ENCODE measurements around the gene NFASC.
A peak's percentile ranks its signal among the peaks of the same experiment; 100 is the strongest.

NFASC gene

GRCh38 chr1:204979306-204979705, 108.6 kb downstream of the NFASC start:
- Histone ChIP-seq H3K27me3 (no peaks in the 10 kb centered on the region), H3K9me3 (replicated peaks in 1 of 11) (no peaks in the 10 kb centered on the region)

GRCh38 chr1:204979891-204980649, 109.4 kb downstream of the NFASC start:
- Histone ChIP-seq H3K4me1 (peaks cover 14 to 69% (median 56%) of the 10 kb centered on the region in 10 experiments; a peak in 18 of 20 replicates), H3K27me3 (no peaks in the 10 kb centered on the region), H3K4me3 (no peak overlapping the region), H3K9me3 (replicated peaks in 1 of 11) (no peaks in the 10 kb centered on the region), H3K4me2 (no peak overlapping the region), H3K36me3 (no peaks in the 10 kb centered on the region), H4K20me1 (no peaks in the 10 kb centered on the region), H3K9ac (no peak overlapping the region), H3K27ac (no peak overlapping the region)
- TF ChIP-seq Cebpa-rat (IDR thresholded peaks at IDR 0.05): no peak

More at GRCh38 chr1:204979306-204979705, 108.6 kb downstream of the NFASC start:
- H3K4me1 ChIP-seq: peaks cover 14 to 65% (median 57%) of the 10 kb centered on the region in 10 experiments; a peak in 18 of 20 replicates
- H3K4me3 ChIP-seq: no peak overlapping the region
- H3K27ac ChIP-seq: no peak overlapping the region
- H3K9ac ChIP-seq: no peak overlapping the region
- no peaks in the 10 kb centered on the region for H4K20me1 ChIP-seq
- no peak for TF ChIP-seq Cebpa-rat (IDR thresholded peaks at IDR 0.05)
- H3K36me3 ChIP-seq: no peaks in the 10 kb centered on the region
- H3K4me2 ChIP-seq: no peak overlapping the region

GRCh38 chr1:204980840-204981405, 110.3 kb downstream of the NFASC start:
- Histone ChIP-seq H3K4me2 (peak overlapping the region in 3 of 11 experiments; percentile 2 to 80 (median 14); a peak in 4 of 22 replicates), H3K4me1 (peaks cover 10 to 60% (median 48%) of the 10 kb centered on the region in 10 experiments; a peak in 17 of 20 replicates), H4K20me1 (no peaks in the 10 kb centered on the region), H3K27ac (no peak overlapping the region), H3K36me3 (no peaks in the 10 kb centered on the region), H3K9me3 (replicated peaks in 1 of 11) (no peaks in the 10 kb centered on the region), H3K9ac (no peak overlapping the region), H3K4me3 (no peak overlapping the region), H3K27me3 (no peaks in the 10 kb centered on the region)
- TF ChIP-seq Cebpa-rat (IDR thresholded peaks at IDR 0.05): no peak

GRCh38 chr1:204983136-204983535, 112.5 kb downstream of the NFASC start:
- no peaks in the 10 kb centered on the region for H3K9me3 ChIP-seq (replicated peaks in 1 of 11)
- no peaks in the 10 kb centered on the region for H3K27me3 ChIP-seq
- H3K27ac ChIP-seq: peak overlapping the region in 1 of 11 experiments; percentile 38; a peak in 1 of 22 replicates
- no peaks in the 10 kb centered on the region for H3K36me3 ChIP-seq
- H4K20me1 ChIP-seq: no peaks in the 10 kb centered on the region
- peak overlapping the region; percentile 5 to 85 (median 72); a peak in 19 of 22 replicates for H3K4me2 ChIP-seq
- H3K4me1 ChIP-seq: peaks cover 10 to 41% (median 30%) of the 10 kb centered on the region in 10 experiments; a peak in 17 of 20 replicates
- no peak for TF ChIP-seq Cebpa-rat (IDR thresholded peaks at IDR 0.05)
- 0 out of 22 replicates have a peak overlapping the region, but pooled peaks of 1 of the 11 experiments have one; percentile 33 for H3K9ac ChIP-seq
- H3K4me3 ChIP-seq: no peak overlapping the region

- no peak overlapping the region for H3K9ac ChIP-seq
- no peaks in the 10 kb centered on the region for H4K20me1 ChIP-seq
- H3K27ac ChIP-seq: peak overlapping the region in 1 of 11 experiments; percentile 38; a peak in 1 of 22 replicates
- no peak overlapping the region for H3K4me3 ChIP-seq
- no peak for TF ChIP-seq Cebpa-rat (IDR thresholded peaks at IDR 0.05)
- H3K27me3 ChIP-seq: no peaks in the 10 kb centered on the region
- no peaks in the 10 kb centered on the region for H3K9me3 ChIP-seq (replicated peaks in 1 of 11)
- H3K4me1 ChIP-seq: peaks cover 10 to 41% (median 30%) of the 10 kb centered on the region in 10 experiments; a peak in 17 of 20 replicates
- H3K4me2 ChIP-seq: peak overlapping the region in 9 of 11 experiments; percentile 66 to 85 (median 80); a peak in 18 of 22 replicates
- no peaks in the 10 kb centered on the region for H3K36me3 ChIP-seq
Observed at GRCh38 chr1:204983881-204984280, 113.2 kb downstream of the NFASC start.

- H3K4me1 ChIP-seq: peaks cover 10 to 41% (median 30%) of the 10 kb centered on the region in 10 experiments; a peak in 17 of 20 replicates
- H3K9ac ChIP-seq: no peak overlapping the region
- H3K4me2 ChIP-seq: peak overlapping the region in 4 of 11 experiments; percentile 25 to 80 (median 40); a peak in 7 of 22 replicates
- H3K4me3 ChIP-seq: no peak overlapping the region
- TF ChIP-seq Cebpa-rat (IDR thresholded peaks at IDR 0.05): no peak
- H3K9me3 ChIP-seq (replicated peaks in 1 of 11): no peaks in the 10 kb centered on the region
- H3K27ac ChIP-seq: no peak overlapping the region
- no peaks in the 10 kb centered on the region for H3K36me3 ChIP-seq
- H4K20me1 ChIP-seq: no peaks in the 10 kb centered on the region
- no peaks in the 10 kb centered on the region for H3K27me3 ChIP-seq
Observed at GRCh38 chr1:204984499-204984898, 113.8 kb downstream of the NFASC start.

GRCh38 chr1:204986181-204986580, 115.5 kb downstream of the NFASC start:
- Histone ChIP-seq H4K20me1 (no peaks in the 10 kb centered on the region), H3K4me3 (no peak overlapping the region), H3K4me2 (no peak overlapping the region), H3K9me3 (replicated peaks in 1 of 11) (no peaks in the 10 kb centered on the region), H3K4me1 (peaks cover 10 to 39% (median 31%) of the 10 kb centered on the region in 10 experiments; a peak in 17 of 20 replicates), H3K36me3 (no peaks in the 10 kb centered on the region), H3K27me3 (no peaks in the 10 kb centered on the region), H3K27ac (no peak overlapping the region), H3K9ac (no peak overlapping the region)
- TF ChIP-seq Cebpa-rat (IDR thresholded peaks at IDR 0.05): no peak

- TF ChIP-seq Cebpa-rat (IDR thresholded peaks at IDR 0.05): no peak
- H3K27me3 ChIP-seq: no peaks in the 10 kb centered on the region
- no peak overlapping the region for H3K4me3 ChIP-seq
- H4K20me1 ChIP-seq: no peaks in the 10 kb centered on the region
- no peaks in the 10 kb centered on the region for H3K9me3 ChIP-seq (replicated peaks in 1 of 11)
- no peak overlapping the region for H3K9ac ChIP-seq
- peaks cover 21 to 36% (median 32%) of the 10 kb centered on the region in 10 experiments for H3K4me1 ChIP-seq
- no peak overlapping the region for H3K4me2 ChIP-seq
- H3K27ac ChIP-seq: no peak overlapping the region
- H3K36me3 ChIP-seq: no peaks in the 10 kb centered on the region
Observed at GRCh38 chr1:204987689-204988088, 117.0 kb downstream of the NFASC start.

GRCh38 chr1:204988196-204988595, 117.5 kb downstream of the NFASC start:
- H3K4me2 ChIP-seq: no peak overlapping the region
- H3K4me3 ChIP-seq: no peak overlapping the region
- H3K27me3 ChIP-seq: no peaks in the 10 kb centered on the region
- H3K36me3 ChIP-seq: no peaks in the 10 kb centered on the region
- H3K4me1 ChIP-seq: peaks cover 20 to 35% (median 30%) of the 10 kb centered on the region in 10 experiments
- no peak overlapping the region for H3K9ac ChIP-seq
- H3K9me3 ChIP-seq (replicated peaks in 1 of 11): no peaks in the 10 kb centered on the region
- H4K20me1 ChIP-seq: no peaks in the 10 kb centered on the region
- no peak overlapping the region for H3K27ac ChIP-seq
- TF ChIP-seq Cebpa-rat (IDR thresholded peaks at IDR 0.05): no peak

All from BLaER1 treated with 17β-estradiol and CSF1 and Interleukin-3, amounts not matched to agents 10 nM and 100 nM (cell line).